ENCODE data around the gene EYA4.

Gene EYA4

DNA sequence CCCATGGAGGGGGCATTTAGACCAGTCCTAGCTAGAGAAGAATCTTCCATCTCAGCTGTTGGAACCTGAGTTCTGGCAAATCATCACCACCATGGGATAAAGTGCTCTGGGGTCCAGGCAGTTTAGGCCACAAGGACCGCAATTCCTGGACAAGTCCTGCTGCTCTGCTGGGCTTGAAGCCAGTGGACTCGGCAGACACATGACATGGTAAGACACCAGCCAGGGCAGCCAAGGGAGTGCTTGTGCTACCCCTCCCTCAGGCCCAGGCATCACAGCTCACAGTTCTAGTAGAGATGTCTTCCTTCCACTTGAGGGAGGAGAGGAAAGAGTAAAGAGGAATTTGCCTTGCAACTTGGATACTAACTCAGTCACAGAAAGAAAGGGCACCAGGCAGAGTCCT lies 246.0 kb downstream of the EYA4 start:
- in situ Hi-C loops (cut with HindIII; ENCODE audit: low pct_ligation_motif_present, low sequenced_read_pairs): no loop called here
- TF ChIP-seq, protein P1, sequence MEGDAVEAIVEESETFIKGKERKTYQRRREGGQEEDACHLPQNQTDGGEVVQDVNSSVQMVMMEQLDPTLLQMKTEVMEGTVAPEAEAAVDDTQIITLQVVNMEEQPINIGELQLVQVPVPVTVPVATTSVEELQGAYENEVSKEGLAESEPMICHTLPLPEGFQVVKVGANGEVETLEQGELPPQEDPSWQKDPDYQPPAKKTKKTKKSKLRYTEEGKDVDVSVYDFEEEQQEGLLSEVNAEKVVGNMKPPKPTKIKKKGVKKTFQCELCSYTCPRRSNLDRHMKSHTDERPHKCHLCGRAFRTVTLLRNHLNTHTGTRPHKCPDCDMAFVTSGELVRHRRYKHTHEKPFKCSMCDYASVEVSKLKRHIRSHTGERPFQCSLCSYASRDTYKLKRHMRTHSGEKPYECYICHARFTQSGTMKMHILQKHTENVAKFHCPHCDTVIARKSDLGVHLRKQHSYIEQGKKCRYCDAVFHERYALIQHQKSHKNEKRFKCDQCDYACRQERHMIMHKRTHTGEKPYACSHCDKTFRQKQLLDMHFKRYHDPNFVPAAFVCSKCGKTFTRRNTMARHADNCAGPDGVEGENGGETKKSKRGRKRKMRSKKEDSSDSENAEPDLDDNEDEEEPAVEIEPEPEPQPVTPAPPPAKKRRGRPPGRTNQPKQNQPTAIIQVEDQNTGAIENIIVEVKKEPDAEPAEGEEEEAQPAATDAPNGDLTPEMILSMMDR (IDR thresholded peaks at IDR 0.05; ENCODE audit: low read depth, low read length, missing control alignments): no peak

DNA sequence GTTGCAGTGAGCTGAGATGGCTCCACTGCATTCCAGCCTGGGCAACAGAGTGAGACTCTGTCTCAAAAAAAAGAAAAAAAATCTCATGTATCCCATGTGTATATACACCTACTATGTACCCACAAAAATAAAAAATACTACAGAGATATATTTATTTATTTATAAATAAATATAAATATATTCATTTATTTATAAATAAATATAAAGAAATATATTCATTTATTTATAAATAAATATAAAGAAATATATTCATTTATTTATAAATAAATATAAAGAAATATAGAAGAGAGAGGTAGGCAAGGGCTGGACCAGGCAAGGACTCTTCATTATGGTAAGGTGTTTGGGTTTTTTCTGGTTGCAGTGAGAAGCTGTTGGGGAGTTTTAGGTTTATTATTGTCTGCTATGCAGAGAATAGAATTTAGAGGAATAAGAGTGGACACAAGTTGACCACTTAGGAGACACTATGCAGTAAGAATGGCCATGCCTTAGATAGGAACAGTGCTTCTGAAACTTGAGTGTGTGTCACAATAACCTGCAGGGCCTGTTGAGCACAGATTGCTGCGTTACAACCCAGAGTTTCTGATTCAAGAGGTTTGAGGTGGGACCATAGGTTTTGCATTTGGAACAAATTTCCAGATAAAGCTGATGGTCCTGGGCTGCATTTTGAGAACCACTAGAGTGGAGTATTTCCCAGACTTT lies 254.2 kb downstream of the EYA4 start:
- DNase-seq: no peak
- Histone ChIP-seq H3K36me3 (replicated peaks) (no peaks in the 10 kb centered on the region), H3K27ac (no peak overlapping the region), H3K4me3 (ENCODE audit: low read depth, low read length) (no peak overlapping the region), H3K27me3 (replicated peaks) (peaks cover 11% of the 10 kb centered on the region)
- in situ Hi-C loops (cut with HindIII; ENCODE audit: low pct_ligation_motif_present, low sequenced_read_pairs): no loop called here
- TF ChIP-seq, protein P1 (IDR thresholded peaks at IDR 0.05; ENCODE audit: low read depth, low read length, missing control alignments): no peak

More for the DNA sequence above, 246.0 kb downstream of the EYA4 start:
- no peak for DNase-seq
- Histone ChIP-seq H3K27ac (no peak overlapping the region), H3K4me3 (ENCODE audit: low read depth, low read length) (no peak overlapping the region), H3K27me3 (replicated peaks) (no peaks in the 10 kb centered on the region), H3K36me3 (replicated peaks) (no peaks in the 10 kb centered on the region)

DNA sequence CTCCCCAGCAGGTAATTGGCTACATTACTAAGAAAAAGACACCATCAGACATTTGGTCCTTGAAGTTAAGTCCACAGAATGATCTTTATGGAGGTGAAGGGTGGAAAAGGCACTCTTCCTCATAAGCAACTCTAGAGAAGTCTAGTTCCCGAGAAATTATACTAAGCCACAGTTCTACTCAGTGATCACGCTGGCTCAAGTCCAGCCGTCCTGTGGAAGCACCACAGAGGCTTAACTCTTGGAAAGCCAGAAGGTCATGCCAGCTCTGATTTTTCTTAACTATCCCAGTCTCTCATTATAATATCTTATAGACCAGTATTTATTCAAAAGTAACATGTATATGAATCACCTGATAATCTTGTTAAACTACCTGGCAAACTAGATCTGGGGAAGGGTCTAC lies 258.5 kb downstream of the EYA4 start:
- DNase-seq: no peak
- H3K27ac ChIP-seq: no peak overlapping the region
- no peaks in the 10 kb centered on the region for H3K36me3 ChIP-seq (replicated peaks)
- in situ Hi-C loops (cut with HindIII; ENCODE audit: low pct_ligation_motif_present, low sequenced_read_pairs): no loop called here
- H3K27me3 ChIP-seq (replicated peaks): peaks cover 13% of the 10 kb centered on the region
- H3K4me3 ChIP-seq (ENCODE audit: low read depth, low read length): no peak overlapping the region
- TF ChIP-seq, protein P1 (IDR thresholded peaks at IDR 0.05; ENCODE audit: low read depth, low read length, missing control alignments): no peak

DNA sequence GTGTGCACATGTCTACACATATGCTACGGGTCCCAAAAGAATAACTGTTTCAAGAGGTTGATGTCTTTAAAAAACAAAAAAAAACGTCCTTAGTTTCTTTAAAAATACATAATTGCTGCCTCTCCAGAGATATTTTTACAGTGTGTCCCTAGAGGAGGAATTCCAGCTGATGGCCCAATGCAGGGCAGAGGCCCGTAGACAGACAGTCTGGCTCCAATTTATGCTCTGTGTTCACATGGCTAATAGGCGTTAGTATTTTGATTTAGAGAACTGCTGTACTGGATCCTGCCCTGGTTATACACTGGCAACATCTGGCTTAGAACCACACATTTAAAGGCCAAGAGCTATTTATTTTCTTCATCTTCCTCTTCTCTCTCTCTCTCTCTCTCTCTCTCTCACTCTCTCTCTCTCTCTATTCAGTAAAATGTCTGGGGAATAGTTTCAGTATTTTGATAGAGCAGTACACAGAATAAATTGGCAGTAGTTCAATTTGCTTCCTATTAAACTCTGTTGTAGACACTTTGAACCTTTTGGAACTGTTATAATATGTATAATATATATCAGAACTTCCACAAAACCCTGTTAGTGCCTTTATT lies 260.6 kb downstream of the EYA4 start:
- Histone ChIP-seq H3K27ac (no peak overlapping the region), H3K36me3 (replicated peaks) (no peaks in the 10 kb centered on the region), H3K27me3 (replicated peaks) (peaks cover 13% of the 10 kb centered on the region), H3K4me3 (ENCODE audit: low read depth, low read length) (no peak overlapping the region)
- TF ChIP-seq, protein P1 (IDR thresholded peaks at IDR 0.05; ENCODE audit: low read depth, low read length, missing control alignments): no peak
- in situ Hi-C loops (cut with HindIII; ENCODE audit: low pct_ligation_motif_present, low sequenced_read_pairs): no loop called here
- no peak for DNase-seq

DNA sequence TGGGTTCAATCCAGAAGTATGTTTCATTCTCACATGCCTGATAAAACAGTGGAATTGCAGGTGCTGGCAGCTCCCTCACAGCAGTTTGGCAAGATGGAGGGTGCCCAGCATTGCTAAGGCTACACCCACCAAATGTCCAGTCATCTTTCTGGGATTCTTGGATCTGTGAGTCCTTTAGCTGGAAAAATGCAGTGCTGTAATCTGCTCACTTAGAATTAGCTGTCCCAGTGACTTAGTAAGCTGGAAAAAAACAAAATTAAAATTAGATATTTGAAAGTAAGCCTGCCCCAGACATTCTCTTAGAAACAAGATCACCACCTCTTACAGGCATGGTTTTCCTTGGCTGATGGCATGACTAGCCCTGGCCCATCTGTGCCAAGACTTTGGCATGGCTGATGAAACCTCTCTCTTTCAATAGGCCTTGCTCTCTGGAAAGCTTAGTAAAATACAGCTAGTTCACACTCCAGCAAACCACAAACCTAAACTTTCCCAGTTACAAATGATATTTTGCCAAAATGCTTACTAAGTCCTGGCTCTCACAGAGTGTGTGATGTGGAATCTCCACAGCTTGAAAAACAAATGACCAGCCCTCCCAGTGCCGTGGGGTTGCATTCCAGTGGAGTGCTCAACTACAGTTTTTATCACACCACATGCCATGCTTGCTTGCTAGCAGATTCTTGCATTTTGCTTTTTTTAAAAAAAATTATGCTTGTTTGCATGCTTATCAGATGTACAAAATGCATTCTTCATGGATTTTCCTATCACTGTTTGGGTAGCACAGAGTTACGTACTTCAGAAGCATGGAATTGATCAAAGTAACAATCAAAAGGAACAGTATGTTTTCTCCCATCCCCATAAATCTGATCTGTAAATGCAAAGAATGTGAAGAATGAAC lies 261.5 kb downstream of the EYA4 start:
- DNase-seq: peak; percentile 91
- no peaks in the 10 kb centered on the region for H3K36me3 ChIP-seq (replicated peaks)
- TF ChIP-seq, protein P1 (IDR thresholded peaks at IDR 0.05; ENCODE audit: low read depth, low read length, missing control alignments): no peak
- H3K27ac ChIP-seq: peak overlapping the region; percentile 80
- in situ Hi-C loops (cut with HindIII; ENCODE audit: low pct_ligation_motif_present, low sequenced_read_pairs): no loop called here
- H3K27me3 ChIP-seq (replicated peaks): peaks cover 13% of the 10 kb centered on the region
- H3K4me3 ChIP-seq (ENCODE audit: low read depth, low read length): no peak overlapping the region
